ENCODE data around the gene FOXD2. TPM values are rescaled to one million over a fixed set of nuclear protein-coding genes. Genes with fewer than 3 reads are reported as not detected.
"Not testable (repeated sequence)": the region's sequence is repeated elsewhere in the genome, so short reads cannot be mapped to it uniquely, and the experiment has no call there.

Gene FOXD2
- polyA plus RNA-seq, 4 donors: 0.19 to 2.1 (median 0.25) TPM

DNA sequence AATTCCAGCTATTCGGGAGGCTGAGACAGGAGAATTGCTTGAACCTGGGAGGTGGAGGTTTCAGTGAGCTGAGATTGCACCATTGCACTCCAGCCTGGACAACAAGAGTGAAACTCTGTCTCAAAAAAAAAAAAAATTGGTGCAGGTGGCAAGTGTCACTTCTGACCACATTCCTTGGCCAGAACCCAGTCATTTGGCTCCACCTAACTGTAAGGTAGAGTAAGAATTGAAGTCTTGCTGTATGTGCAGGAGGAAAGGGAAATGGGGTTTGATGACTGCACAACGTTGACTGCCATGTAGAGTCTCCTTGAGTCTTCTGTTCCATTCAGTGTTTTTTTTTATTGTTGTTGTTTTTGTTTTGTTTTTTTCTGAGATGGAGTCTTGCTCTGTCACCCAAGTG lies 16.1 kb downstream of the FOXD2 start:
- FAIRE-seq; H3K9me3 ChIP-seq (ENCODE audit: control insufficient read depth in 2 of 2, insufficient read depth in 1 of 2, low read depth in 1 of 2, low read length in 1 of 2); H3K27ac ChIP-seq (ENCODE audit: low read depth in 1 of 3, low read length in 2 of 3); DNase-seq; H3K36me3 ChIP-seq (ENCODE audit: control insufficient read depth in 3 of 3, insufficient read depth in 2 of 3, low read depth in 1 of 3, low read length in 3 of 3); H3K4me1 ChIP-seq (ENCODE audit: control insufficient read depth in 3 of 3, insufficient read depth in 2 of 3, low read depth in 1 of 3, low read length in 2 of 3); H3K4me3 ChIP-seq (ENCODE audit: low read depth in 1 of 3, low read length in 3 of 3): not testable (repeated sequence)
- H3K27me3 ChIP-seq (ENCODE audit: control insufficient read depth in 3 of 3, insufficient read depth in 3 of 3, low read length in 3 of 3): peaks cover 9 to 35% (median 26%) of the 10 kb centered on the region in 3 donors
- WGBS, 3 donors: 59 to 69% (median 69%) methylated on average over 2 of the region's 2 CpGs

DNA sequence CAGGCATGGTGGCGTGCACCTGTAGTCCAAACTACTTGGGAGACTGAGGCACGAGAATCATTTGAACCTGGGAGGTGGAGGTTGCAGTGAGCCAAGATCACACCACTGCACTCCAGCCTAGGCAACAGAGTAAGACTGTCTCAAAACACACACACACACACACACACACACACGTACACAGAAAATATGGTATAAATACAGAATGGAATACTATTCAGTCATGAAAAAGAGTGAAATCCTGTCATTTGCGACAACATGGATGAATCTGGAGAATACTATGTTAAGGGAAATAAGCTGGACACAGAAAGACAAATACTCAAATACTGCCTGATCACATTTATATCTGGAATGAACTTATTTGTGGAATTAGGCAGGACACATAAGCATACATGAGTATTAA lies 18.4 kb downstream of the FOXD2 start:
- no peaks in the 10 kb centered on the region for H3K36me3 ChIP-seq (ENCODE audit: control insufficient read depth in 3 of 3, insufficient read depth in 2 of 3, low read depth in 1 of 3, low read length in 3 of 3)
- H3K27me3 ChIP-seq (ENCODE audit: control insufficient read depth in 3 of 3, insufficient read depth in 3 of 3, low read length in 3 of 3): peaks cover 2 to 28% (median 11%) of the 10 kb centered on the region in 3 donors
- WGBS, 3 donors: 71 to 80% (median 73%) methylated on average over 4 of the region's 4 CpGs
- H3K9me3 ChIP-seq (ENCODE audit: control insufficient read depth in 2 of 2, insufficient read depth in 1 of 2, low read depth in 1 of 2, low read length in 1 of 2): no peaks in the 10 kb centered on the region
- FAIRE-seq (no peak), DNase-seq (no peak)
- H3K4me3 ChIP-seq (ENCODE audit: low read depth in 1 of 3, low read length in 3 of 3): no peak overlapping the region
- H3K27ac ChIP-seq (ENCODE audit: low read depth in 1 of 3, low read length in 2 of 3): no peak overlapping the region
- no peaks in the 10 kb centered on the region for H3K4me1 ChIP-seq (ENCODE audit: control insufficient read depth in 3 of 3, insufficient read depth in 2 of 3, low read depth in 1 of 3, low read length in 2 of 3)

GRCh38 chr1:47457547-47457946 lies 19.7 kb downstream of the FOXD2 start:
- not testable (repeated sequence) for DNase-seq; H3K27ac ChIP-seq (ENCODE audit: low read depth in 1 of 3, low read length in 2 of 3); FAIRE-seq; H3K9me3 ChIP-seq (ENCODE audit: control insufficient read depth in 2 of 2, insufficient read depth in 1 of 2, low read depth in 1 of 2, low read length in 1 of 2); H3K4me1 ChIP-seq (ENCODE audit: control insufficient read depth in 3 of 3, insufficient read depth in 2 of 3, low read depth in 1 of 3, low read length in 2 of 3); H3K36me3 ChIP-seq (ENCODE audit: control insufficient read depth in 3 of 3, insufficient read depth in 2 of 3, low read depth in 1 of 3, low read length in 3 of 3); H3K4me3 ChIP-seq (ENCODE audit: low read depth in 1 of 3, low read length in 3 of 3)
- 79 to 86% (median 86%) methylated on average over 10 to 16 of the region's 16 CpGs for WGBS, 3 donors
- peaks cover 2 to 28% (median 15%) of the 10 kb centered on the region in 3 donors for H3K27me3 ChIP-seq (ENCODE audit: control insufficient read depth in 3 of 3, insufficient read depth in 3 of 3, low read length in 3 of 3)

GRCh38 chr1:47459253-47459788 lies 21.5 kb downstream of the FOXD2 start:
- peaks cover 2 to 23% (median 11%) of the 10 kb centered on the region in 3 donors for H3K27me3 ChIP-seq (ENCODE audit: control insufficient read depth in 3 of 3, insufficient read depth in 3 of 3, low read length in 3 of 3)
- FAIRE-seq (no peak), DNase-seq (no peak)
- WGBS, 3 donors: 30 to 46% (median 46%) methylated on average over 11 of the region's 11 CpGs
- H3K27ac ChIP-seq (ENCODE audit: low read depth in 1 of 3, low read length in 2 of 3): no peak overlapping the region
- no peaks in the 10 kb centered on the region for H3K36me3 ChIP-seq (ENCODE audit: control insufficient read depth in 3 of 3, insufficient read depth in 2 of 3, low read depth in 1 of 3, low read length in 3 of 3)
- no peaks in the 10 kb centered on the region for H3K9me3 ChIP-seq (ENCODE audit: control insufficient read depth in 2 of 2, insufficient read depth in 1 of 2, low read depth in 1 of 2, low read length in 1 of 2)
- no peak overlapping the region for H3K4me3 ChIP-seq (ENCODE audit: low read depth in 1 of 3, low read length in 3 of 3)
- H3K4me1 ChIP-seq (ENCODE audit: control insufficient read depth in 3 of 3, insufficient read depth in 2 of 3, low read depth in 1 of 3, low read length in 2 of 3): peaks cover 0 to 3% (median 0%) of the 10 kb centered on the region in 3 donors

- Histone ChIP-seq H3K27me3 (ENCODE audit: control insufficient read depth in 3 of 3, insufficient read depth in 3 of 3, low read length in 3 of 3) (peaks cover 2 to 23% (median 11%) of the 10 kb centered on the region in 3 donors), H3K9me3 (ENCODE audit: control insufficient read depth in 2 of 2, insufficient read depth in 1 of 2, low read depth in 1 of 2, low read length in 1 of 2) (no peaks in the 10 kb centered on the region), H3K27ac (ENCODE audit: low read depth in 1 of 3, low read length in 2 of 3) (no peak overlapping the region), H3K36me3 (ENCODE audit: control insufficient read depth in 3 of 3, insufficient read depth in 2 of 3, low read depth in 1 of 3, low read length in 3 of 3) (no peaks in the 10 kb centered on the region), H3K4me1 (ENCODE audit: control insufficient read depth in 3 of 3, insufficient read depth in 2 of 3, low read depth in 1 of 3, low read length in 2 of 3) (peaks cover 0 to 3% (median 0%) of the 10 kb centered on the region in 3 donors), H3K4me3 (ENCODE audit: low read depth in 1 of 3, low read length in 3 of 3) (no peak overlapping the region)
- DNase-seq (no peak), FAIRE-seq (no peak)
- 20 to 35% (median 34%) methylated on average over 5 of the region's 5 CpGs for WGBS, 3 donors
Observed at GRCh38 chr1:47460040-47460439, 22.2 kb downstream of the FOXD2 start.

DNA sequence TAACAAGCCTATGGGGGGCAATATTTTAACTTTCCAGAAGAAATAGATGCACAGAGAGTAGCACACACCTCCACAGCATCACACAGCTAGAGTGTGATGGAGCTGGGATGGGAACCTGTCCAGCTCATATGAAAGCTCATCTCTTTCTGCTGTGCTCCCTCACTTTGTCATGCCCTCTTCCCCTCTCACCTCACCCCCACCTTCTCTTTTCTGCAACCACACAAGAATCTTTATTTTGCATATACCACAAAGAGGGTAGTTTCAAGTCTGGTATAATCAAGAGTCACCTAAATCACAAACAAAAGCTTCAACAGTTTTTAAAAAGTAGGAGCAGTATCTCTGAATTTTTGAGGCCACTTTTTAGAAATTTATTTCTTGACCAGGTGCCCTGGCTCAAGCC lies 22.6 kb downstream of the FOXD2 start:
- Histone ChIP-seq H3K4me1 (ENCODE audit: control insufficient read depth in 3 of 3, insufficient read depth in 2 of 3, low read depth in 1 of 3, low read length in 2 of 3) (peaks cover 0 to 3% (median 0%) of the 10 kb centered on the region in 3 donors), H3K27ac (ENCODE audit: low read depth in 1 of 3, low read length in 2 of 3) (no peak overlapping the region), H3K27me3 (ENCODE audit: control insufficient read depth in 3 of 3, insufficient read depth in 3 of 3, low read length in 3 of 3) (peaks cover 2 to 23% (median 11%) of the 10 kb centered on the region in 3 donors), H3K4me3 (ENCODE audit: low read depth in 1 of 3, low read length in 3 of 3) (no peak overlapping the region), H3K36me3 (ENCODE audit: control insufficient read depth in 3 of 3, insufficient read depth in 2 of 3, low read depth in 1 of 3, low read length in 3 of 3) (no peaks in the 10 kb centered on the region), H3K9me3 (ENCODE audit: control insufficient read depth in 2 of 2, insufficient read depth in 1 of 2, low read depth in 1 of 2, low read length in 1 of 2) (no peaks in the 10 kb centered on the region)
- no peak for FAIRE-seq
- no peak for DNase-seq

DNA sequence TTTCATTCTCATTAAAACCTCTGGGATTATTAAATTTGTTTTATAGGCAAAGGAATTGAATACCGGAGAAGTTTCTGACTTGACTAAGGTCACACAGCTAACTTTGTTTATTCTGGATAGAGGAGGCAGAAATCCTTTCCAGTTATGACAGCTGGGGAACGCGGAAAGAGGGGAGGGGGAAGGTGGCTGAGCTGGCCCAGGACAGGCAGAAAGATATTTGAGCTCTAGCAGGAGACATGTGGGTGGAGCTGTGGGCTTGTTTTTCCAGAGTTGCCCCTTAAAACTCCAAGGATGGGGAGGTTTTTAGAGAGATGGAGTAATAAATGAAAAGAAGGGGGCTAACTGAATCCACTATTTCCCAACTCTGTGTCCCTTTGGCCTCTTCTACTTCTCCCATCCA lies 27.8 kb downstream of the FOXD2 start:
- no peak for FAIRE-seq
- Histone ChIP-seq H3K36me3 (ENCODE audit: control insufficient read depth in 3 of 3, insufficient read depth in 2 of 3, low read depth in 1 of 3, low read length in 3 of 3) (no peaks in the 10 kb centered on the region), H3K27ac (ENCODE audit: low read depth in 1 of 3, low read length in 2 of 3) (no peak overlapping the region), H3K4me3 (ENCODE audit: low read depth in 1 of 3, low read length in 3 of 3) (no peak overlapping the region), H3K4me1 (ENCODE audit: control insufficient read depth in 3 of 3, insufficient read depth in 2 of 3, low read depth in 1 of 3, low read length in 2 of 3) (peaks cover 0 to 3% (median 0%) of the 10 kb centered on the region in 3 donors), H3K27me3 (ENCODE audit: control insufficient read depth in 3 of 3, insufficient read depth in 3 of 3, low read length in 3 of 3) (peaks cover 0 to 17% (median 10%) of the 10 kb centered on the region in 3 donors), H3K9me3 (ENCODE audit: control insufficient read depth in 2 of 2, insufficient read depth in 1 of 2, low read depth in 1 of 2, low read length in 1 of 2) (no peaks in the 10 kb centered on the region)
- DNase-seq: no peak
- 61 to 85% (median 65%) methylated on average over 3 of the region's 3 CpGs for WGBS, 3 donors

- no peak overlapping the region for H3K4me3 ChIP-seq (ENCODE audit: low read depth in 1 of 3, low read length in 3 of 3)
- H3K27ac ChIP-seq (ENCODE audit: low read depth in 1 of 3, low read length in 2 of 3): no peak overlapping the region
- 65 to 79% (median 74%) methylated on average over 4 of the region's 4 CpGs for WGBS, 3 donors
- peaks cover 0 to 8% (median 8%) of the 10 kb centered on the region in 3 donors for H3K27me3 ChIP-seq (ENCODE audit: control insufficient read depth in 3 of 3, insufficient read depth in 3 of 3, low read length in 3 of 3)
- FAIRE-seq (no peak), DNase-seq (no peak)
- H3K36me3 ChIP-seq (ENCODE audit: control insufficient read depth in 3 of 3, insufficient read depth in 2 of 3, low read depth in 1 of 3, low read length in 3 of 3): no peaks in the 10 kb centered on the region
- no peaks in the 10 kb centered on the region for H3K9me3 ChIP-seq (ENCODE audit: control insufficient read depth in 2 of 2, insufficient read depth in 1 of 2, low read depth in 1 of 2, low read length in 1 of 2)
- peaks cover 0 to 3% (median 0%) of the 10 kb centered on the region in 3 donors for H3K4me1 ChIP-seq (ENCODE audit: control insufficient read depth in 3 of 3, insufficient read depth in 2 of 3, low read depth in 1 of 3, low read length in 2 of 3)
Observed at GRCh38 chr1:47468709-47469389, 31.0 kb downstream of the FOXD2 start.
